Activated T-helper 1 cell treated with anti-CD3 and anti-CD28 coated beads, Interleukin-2, amount 50 U/mL, for 16 hours (primary cell): ENCODE measurements around the gene KCNIP2.
A peak's percentile ranks its signal among the peaks of the same experiment; 100 is the strongest.

Experiments
- DNase-seq, 2 donors: peaks; one replicate each; pipeline ENCODE4 v3.0.0-alpha.2; 2020; ENCODE audit warnings: low read depth in 1 of 2, low spot score in 1 of 2

The KCNIP2 gene

GRCh38 chr10:101843032-101844021 lies at the start of gene KCNIP2:
Gene KCNIP2, minus strand, starts transcription at chr10:101843800. Its CDS starts 232 bp downstream, at chr10:101843568.
- DNase-seq, result peak in 1 of 2 donors; percentile 49

- no peak for DNase-seq
Measured at GRCh38 chr10:101892782-101893391, 49.3 kb upstream of the KCNIP2 start.

GRCh38 chr10:101889256-101890210 lies 45.9 kb upstream of the KCNIP2 start:
- DNase-seq, result peak; percentile 31 to 40

GRCh38 chr10:101888251-101888949 lies 44.8 kb upstream of the KCNIP2 start:
- DNase-seq, result no peak

GRCh38 chr10:101887775-101888174 lies 44.2 kb upstream of the KCNIP2 start:
- no peak for DNase-seq

DNA sequence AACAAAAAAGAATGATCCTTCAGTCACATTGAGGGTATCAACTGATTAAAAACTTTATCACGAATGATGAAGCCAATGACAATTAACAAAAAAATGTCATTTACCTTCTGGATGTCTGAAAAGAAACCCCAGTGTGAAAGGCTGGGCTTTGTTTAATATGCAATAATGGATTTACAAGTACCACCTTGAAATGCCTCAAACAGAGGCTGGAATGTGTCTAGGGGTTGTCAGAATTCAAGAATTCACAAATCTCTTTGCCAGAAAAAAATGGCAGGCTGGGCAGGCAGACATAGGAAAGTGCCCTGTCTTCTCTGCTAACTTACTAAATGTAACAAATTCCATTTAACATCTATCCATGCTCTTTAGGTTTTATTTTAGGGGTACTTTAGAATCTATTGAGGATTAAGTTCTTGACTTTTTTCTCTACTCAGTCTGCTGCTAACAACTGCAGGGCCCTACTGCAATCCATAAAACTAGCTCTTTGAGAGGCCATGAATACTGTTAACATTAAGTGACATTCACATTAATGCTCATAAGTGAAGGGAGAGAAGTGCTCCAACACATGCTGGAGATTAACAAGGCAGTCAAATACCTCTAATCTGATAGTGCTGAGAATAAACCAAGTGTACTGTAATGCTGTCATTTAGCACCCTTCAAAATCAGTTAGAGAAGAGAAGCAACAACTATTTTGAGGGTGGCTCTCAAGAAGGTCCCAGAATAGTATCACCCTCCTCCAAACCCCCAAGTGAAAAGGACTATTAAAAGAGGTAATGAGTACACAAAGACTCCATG lies 43.1 kb upstream of the KCNIP2 start:
- no peak for DNase-seq

DNA sequence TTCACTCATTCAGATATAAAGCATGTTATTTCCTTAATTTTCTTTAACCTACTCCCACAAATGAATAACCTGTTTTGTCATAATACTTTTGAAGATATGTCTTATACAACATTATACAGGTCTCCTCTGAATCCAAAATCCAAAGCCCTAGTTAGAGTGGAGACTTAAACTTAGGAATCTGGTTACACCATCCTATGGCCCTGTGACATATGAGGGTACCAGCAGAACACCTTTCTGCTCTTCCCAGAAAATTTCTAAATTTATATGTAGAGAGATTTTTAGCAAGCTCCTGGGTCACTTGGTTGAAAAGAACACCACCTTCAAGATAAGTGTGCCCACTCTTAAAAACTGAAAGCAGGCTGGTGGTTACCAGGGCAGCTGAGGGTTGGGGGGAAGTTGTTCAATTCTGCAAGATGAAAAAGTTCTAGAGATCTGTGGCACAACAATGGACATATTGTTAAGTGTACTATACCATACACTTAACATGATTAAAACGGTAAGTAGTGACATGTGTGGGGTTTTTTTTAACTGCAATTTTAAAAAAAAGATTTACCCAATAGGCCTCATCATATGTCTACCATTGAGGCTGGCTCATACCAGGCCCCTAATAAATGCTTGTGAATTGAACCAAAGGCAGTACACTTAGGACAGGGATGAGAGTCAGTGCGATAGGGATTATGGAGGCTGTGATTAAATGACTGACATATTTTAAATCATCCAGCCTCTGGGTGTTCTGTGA lies 37.6 kb upstream of the KCNIP2 start:
- DNase-seq, result no peak

- no peak for DNase-seq
Measured at GRCh38 chr10:101880232-101880573, 36.6 kb upstream of the KCNIP2 start.

DNA sequence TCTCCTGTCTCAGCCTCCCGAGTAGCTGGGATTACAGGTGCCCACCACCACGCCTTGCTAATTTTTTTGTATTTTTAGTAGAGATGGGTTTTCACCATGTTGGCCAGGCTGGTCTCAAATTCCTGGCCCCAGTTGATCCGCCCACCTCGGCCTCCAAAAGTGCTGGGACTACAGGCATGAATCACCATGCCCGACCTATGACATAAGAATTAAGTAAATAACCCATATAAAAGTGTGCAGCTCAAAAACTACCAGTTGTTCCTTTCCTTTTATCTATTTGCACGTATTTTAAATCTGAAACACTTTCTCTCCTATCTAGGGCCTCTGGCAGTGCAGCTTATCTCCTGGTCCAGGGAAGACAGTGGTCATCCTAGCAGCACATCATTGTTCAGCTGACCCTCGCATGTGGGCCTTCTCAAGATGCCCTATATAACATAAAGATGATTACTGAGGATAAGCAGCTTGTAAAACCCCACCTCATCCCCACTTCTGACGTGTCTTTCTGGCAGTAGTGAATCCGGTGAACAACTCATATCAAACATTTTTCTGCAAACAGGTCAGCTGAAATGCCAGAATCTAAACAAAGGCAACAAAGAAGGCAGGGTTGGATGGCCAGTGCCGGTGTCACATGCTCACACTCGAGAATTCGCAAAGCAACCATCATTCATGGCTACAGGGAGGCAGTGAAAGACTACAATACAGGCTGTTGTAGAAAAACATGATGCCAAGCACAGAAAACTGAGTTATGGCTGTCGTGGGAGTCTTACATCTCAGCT lies 36.0 kb upstream of the KCNIP2 start:
- DNase-seq, result no peak

DNA sequence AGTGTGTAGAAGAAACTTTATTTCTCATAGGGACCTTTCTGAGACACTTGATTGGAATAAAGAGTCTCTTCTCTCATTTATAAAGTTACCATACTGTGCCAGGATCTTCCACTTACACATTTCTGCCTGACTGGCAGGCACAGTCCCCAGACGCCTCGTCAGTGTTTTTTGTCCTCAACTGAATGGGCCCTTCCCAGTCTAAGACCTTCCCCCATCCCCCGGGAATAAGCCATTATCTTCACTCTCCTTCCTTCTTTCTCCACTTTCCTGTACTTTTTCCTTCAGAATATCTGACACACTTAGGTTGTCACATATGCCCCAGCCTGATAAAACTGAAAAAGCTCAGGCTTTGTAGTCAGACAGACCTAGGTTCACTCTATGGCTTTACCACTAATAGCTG lies 35.3 kb upstream of the KCNIP2 start:
- no peak for DNase-seq

- DNase-seq, result no peak
Measured at GRCh38 chr10:101875068-101875688, 31.6 kb upstream of the KCNIP2 start.

GRCh38 chr10:101874252-101874651 lies 30.7 kb upstream of the KCNIP2 start:
- DNase-seq, result no peak

DNA sequence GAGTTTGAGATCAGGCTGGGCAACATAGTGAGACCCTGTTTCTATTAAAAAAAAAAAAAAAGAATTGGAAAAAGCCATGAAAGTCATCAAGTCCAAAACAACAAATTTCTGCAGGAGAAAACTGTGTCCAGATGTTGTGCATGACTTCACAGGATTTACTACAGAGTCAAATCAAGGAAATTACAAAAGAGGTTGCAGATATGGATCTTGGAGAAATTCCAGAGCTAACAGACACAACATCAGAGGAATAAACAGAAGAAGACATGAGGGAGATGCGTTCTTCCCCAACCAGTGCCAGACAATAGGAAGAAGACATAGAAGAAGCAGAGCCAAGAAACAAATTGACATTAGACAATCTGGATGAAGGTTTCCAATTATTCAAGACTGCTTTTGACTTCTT lies 24.3 kb upstream of the KCNIP2 start:
- DNase-seq, result no peak

GRCh38 chr10:101859530-101859929 lies 15.9 kb upstream of the KCNIP2 start:
- no peak for DNase-seq

DNA sequence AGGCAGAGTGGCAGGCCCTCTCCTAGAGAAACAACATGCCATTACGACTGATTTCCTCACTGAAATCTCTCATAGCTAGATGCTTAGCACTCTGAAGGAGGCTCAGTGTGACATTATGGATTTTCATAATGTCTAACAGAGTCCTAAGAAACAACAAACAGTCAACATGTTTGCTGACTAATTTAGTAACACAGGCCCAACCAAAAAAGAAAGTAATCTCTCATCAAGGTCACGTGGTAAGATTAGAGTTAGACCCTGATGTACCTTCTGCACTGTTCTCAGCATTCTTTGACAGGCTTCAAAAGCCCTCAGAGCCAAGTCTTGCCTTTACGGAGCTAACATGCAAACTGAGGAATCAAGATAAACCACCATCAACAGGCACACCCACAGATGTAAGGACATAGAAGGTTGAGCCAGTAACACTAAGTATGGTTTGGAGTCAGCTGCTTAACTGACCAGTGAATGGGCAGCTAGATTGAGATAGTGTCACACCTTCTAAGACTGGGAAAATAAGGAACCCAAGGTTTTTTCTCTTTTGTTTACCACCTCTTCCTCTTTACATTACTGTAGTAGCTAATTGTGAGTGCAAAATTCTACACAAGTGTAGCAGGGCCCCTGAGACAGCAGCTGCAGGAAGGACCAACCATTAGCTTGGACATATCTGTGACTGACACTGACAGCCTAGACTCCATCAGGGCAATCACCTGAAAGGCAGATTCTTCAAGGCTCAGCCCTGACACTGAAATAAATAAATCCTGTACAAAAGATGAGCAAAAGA lies 15.3 kb upstream of the KCNIP2 start:
- no peak for DNase-seq

GRCh38 chr10:101857802-101858476 lies 14.3 kb upstream of the KCNIP2 start:
- DNase-seq, result no peak

DNA sequence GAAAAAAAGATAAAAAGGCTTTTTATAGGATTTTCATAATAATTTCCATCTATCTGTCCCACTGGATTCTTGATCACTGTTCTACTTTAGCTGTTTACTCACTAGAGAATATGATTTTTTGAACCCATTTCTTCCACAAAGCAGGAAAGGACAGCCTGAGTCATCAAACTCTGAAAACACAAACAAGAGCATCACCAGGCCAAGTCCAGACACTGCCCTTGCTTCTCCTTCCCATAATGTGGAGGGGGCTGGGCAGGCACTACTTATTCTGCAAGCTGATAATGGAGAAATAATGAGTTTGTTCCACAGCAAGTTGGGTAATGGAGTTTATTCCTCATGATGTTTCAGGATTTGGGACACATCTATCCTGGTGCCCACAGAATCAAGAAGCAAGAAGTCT lies 13.0 kb upstream of the KCNIP2 start:
- DNase-seq, result no peak
